ENCODE measurements around the gene DNTTIP2.

Gene DNTTIP2

DNA sequence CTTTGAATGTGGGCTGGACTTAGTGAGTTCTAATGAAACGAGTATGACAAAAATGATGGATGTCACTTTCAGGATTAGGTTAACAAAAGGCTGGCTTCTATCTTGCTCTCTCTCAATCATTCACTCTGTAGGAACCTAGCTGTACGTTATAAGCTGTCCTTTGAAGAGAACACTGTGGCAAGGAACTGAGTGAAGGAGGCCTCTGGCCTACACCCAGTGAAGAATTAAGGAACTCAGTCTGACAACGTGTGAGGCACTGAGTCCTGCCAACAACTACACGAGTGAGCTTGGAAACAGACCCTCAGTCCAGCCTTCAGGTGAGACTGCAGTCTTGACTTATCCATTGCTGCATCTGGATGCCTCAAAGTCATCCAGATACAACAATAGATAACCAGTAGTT, 3.3 kb upstream of the DNTTIP2 start:
- Histone ChIP-seq H3K36me3 (ENCODE audit: control insufficient read depth, low read length) (peaks cover 15% of the 10 kb centered on the region), H3K9me3 (ENCODE audit: control insufficient read depth, insufficient read depth, low read length) (no peaks in the 10 kb centered on the region), H3K27me3 (ENCODE audit: control insufficient read depth, low read length) (no peaks in the 10 kb centered on the region), H3K27ac (ENCODE audit: low read depth, low read length) (no peak overlapping the region), H3K9me2 (replicated peaks; ENCODE audit: control insufficient read depth, low read length) (no peaks in the 10 kb centered on the region), H3K79me2 (ENCODE audit: control insufficient read depth, low read length) (peaks cover 23% of the 10 kb centered on the region), H3F3A (ENCODE audit: control insufficient read depth, insufficient read depth) (peaks cover 2% of the 10 kb centered on the region; the same call in 1 of the 2 replicates), H3K4me3 (ENCODE audit: low read length) (no peak overlapping the region), H3K4me2 (ENCODE audit: low read length) (no peak overlapping the region), H3K4me1 (ENCODE audit: control insufficient read depth, low read length) (peaks cover 17% of the 10 kb centered on the region), H4K20me1 (ENCODE audit: control insufficient read depth, insufficient read depth, low read depth, low read length) (peaks cover 8% of the 10 kb centered on the region; the same call in 1 of the 2 replicates)
- TF ChIP-seq, protein P1, sequence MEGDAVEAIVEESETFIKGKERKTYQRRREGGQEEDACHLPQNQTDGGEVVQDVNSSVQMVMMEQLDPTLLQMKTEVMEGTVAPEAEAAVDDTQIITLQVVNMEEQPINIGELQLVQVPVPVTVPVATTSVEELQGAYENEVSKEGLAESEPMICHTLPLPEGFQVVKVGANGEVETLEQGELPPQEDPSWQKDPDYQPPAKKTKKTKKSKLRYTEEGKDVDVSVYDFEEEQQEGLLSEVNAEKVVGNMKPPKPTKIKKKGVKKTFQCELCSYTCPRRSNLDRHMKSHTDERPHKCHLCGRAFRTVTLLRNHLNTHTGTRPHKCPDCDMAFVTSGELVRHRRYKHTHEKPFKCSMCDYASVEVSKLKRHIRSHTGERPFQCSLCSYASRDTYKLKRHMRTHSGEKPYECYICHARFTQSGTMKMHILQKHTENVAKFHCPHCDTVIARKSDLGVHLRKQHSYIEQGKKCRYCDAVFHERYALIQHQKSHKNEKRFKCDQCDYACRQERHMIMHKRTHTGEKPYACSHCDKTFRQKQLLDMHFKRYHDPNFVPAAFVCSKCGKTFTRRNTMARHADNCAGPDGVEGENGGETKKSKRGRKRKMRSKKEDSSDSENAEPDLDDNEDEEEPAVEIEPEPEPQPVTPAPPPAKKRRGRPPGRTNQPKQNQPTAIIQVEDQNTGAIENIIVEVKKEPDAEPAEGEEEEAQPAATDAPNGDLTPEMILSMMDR (IDR thresholded peaks at IDR 0.05; ENCODE audit: low read depth, low read length, poor library complexity, severe bottlenecking): no peak
- no peak for TF ChIP-seq EZH2phosphoT487 (IDR thresholded peaks at IDR 0.05; ENCODE audit: borderline replicate concordance, low read length)

DNA sequence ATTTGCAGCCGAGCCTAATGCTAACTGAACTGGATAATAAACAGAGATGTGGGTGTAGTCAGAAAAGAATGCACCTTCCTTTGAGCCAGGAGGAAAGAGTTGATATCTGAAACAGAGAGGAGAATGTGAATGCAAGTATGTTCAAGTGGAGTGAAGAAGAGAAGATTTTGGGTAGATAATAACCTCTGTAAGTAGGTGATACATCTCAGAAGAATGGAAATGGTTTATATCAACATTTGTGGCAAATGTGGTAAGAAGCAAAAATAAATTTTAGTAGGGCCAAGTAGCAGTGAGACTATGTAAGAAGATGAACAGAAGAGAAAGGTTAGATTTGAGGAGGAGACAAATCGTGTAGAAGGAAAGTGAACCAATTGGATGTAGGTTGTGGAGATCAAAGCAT, 1.7 kb upstream of the DNTTIP2 start:
- no peak for TF ChIP-seq EZH2phosphoT487 (IDR thresholded peaks at IDR 0.05; ENCODE audit: borderline replicate concordance, low read length)
- TF ChIP-seq, protein P1 (IDR thresholded peaks at IDR 0.05; ENCODE audit: low read depth, low read length, poor library complexity, severe bottlenecking): no peak

DNA sequence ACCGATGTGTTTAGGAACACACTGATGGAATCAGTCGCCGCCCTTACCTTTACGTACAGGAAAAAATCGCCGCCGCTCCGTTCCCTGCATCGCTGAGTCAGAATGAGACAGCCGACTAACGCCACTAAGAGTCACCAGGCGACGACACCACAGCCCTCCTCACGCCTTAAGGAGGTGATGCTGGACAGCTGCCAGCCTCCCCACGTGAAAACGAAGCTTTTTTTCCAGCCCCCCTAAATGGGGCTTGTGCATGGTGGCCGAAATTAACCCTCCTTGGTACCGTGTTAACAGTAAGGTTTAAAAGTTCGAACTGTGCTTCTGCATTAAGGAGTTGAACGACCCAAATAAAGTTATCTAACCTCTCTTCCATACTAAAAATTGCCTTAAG, 511 bp downstream of the DNTTIP2 start:
- peaks cover 31% of the 10 kb centered on the region for H3K4me1 ChIP-seq (ENCODE audit: control insufficient read depth, low read length)
- no peaks in the 10 kb centered on the region for H3K9me3 ChIP-seq (ENCODE audit: control insufficient read depth, insufficient read depth, low read length)
- H3K9me2 ChIP-seq (replicated peaks; ENCODE audit: control insufficient read depth, low read length): no peaks in the 10 kb centered on the region
- no peaks in the 10 kb centered on the region for H3K27me3 ChIP-seq (ENCODE audit: control insufficient read depth, low read length)
- H3K36me3 ChIP-seq (ENCODE audit: control insufficient read depth, low read length): peaks cover 51% of the 10 kb centered on the region
- peaks cover 2% of the 10 kb centered on the region; the same call in 1 of the 2 replicates for H3F3A ChIP-seq (ENCODE audit: control insufficient read depth, insufficient read depth)
- H3K4me2 ChIP-seq (ENCODE audit: low read length): peak overlapping the region; percentile 76
- H3K4me3 ChIP-seq (ENCODE audit: low read length): peak overlapping the region; percentile 99
- no peak for TF ChIP-seq EZH2phosphoT487 (IDR thresholded peaks at IDR 0.05; ENCODE audit: borderline replicate concordance, low read length)
- TF ChIP-seq, protein P1 (IDR thresholded peaks at IDR 0.05; ENCODE audit: low read depth, low read length, poor library complexity, severe bottlenecking): no peak
- H3K79me2 ChIP-seq (ENCODE audit: control insufficient read depth, low read length): peaks cover 57% of the 10 kb centered on the region
- H4K20me1 ChIP-seq (ENCODE audit: control insufficient read depth, insufficient read depth, low read depth, low read length): peaks cover 12% of the 10 kb centered on the region; the same call in 1 of the 2 replicates
- H3K27ac ChIP-seq (ENCODE audit: low read depth, low read length): peak overlapping the region; percentile 41

More for the DNA sequence above, 1.7 kb upstream of the DNTTIP2 start:
- H4K20me1 ChIP-seq (ENCODE audit: control insufficient read depth, insufficient read depth, low read depth, low read length): peaks cover 8% of the 10 kb centered on the region; the same call in 1 of the 2 replicates
- H3K27ac ChIP-seq (ENCODE audit: low read depth, low read length): no peak overlapping the region
- H3K4me2 ChIP-seq (ENCODE audit: low read length): no peak overlapping the region
- H3K9me3 ChIP-seq (ENCODE audit: control insufficient read depth, insufficient read depth, low read length): no peaks in the 10 kb centered on the region
- H3K4me3 ChIP-seq (ENCODE audit: low read length): no peak overlapping the region
- H3K9me2 ChIP-seq (replicated peaks; ENCODE audit: control insufficient read depth, low read length): no peaks in the 10 kb centered on the region
- H3K4me1 ChIP-seq (ENCODE audit: control insufficient read depth, low read length): peaks cover 31% of the 10 kb centered on the region
- H3K79me2 ChIP-seq (ENCODE audit: control insufficient read depth, low read length): peaks cover 37% of the 10 kb centered on the region
- peaks cover 29% of the 10 kb centered on the region for H3K36me3 ChIP-seq (ENCODE audit: control insufficient read depth, low read length)
- H3K27me3 ChIP-seq (ENCODE audit: control insufficient read depth, low read length): no peaks in the 10 kb centered on the region
- H3F3A ChIP-seq (ENCODE audit: control insufficient read depth, insufficient read depth): peaks cover 2% of the 10 kb centered on the region; the same call in 1 of the 2 replicates

Data from DOHH2 (cell line).